ENCODE data around the gene SCAF4. TPM values are rescaled to one million over a fixed set of nuclear protein-coding genes. Genes with fewer than 3 reads are reported as not detected.

The SCAF4 gene
- total RNA-seq, 4 donors from 2014 or later, result 8.3 to 18.1 (median 15.0) TPM

DNA sequence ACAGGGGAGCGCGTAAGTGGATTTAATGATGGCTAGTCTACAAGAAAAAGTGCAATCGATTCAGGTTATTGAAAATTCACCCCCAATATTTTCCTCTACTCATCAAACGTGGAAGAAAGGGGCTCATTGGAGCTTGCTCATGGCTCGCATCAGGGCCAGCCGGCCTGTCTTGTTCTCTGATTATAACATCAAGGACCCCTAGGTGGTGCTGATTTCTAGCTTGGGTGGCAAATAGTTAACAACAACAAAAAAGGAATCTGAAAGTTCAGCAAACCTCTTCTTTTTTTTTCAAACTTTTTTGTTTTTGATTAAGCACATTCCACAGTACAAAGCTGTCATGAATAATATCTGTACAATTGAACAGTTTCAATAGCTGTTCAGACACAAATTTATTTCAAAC, 108.3 kb downstream of the SCAF4 start:
- Histone ChIP-seq H3K9me3 (no peaks in the 10 kb centered on the region), H3K27me3 (no peaks in the 10 kb centered on the region), H3K36me3 (no peaks in the 10 kb centered on the region), H3K4me1 (no peaks in the 10 kb centered on the region), H3K27ac (no peak overlapping the region), H3K4me3 (no peak overlapping the region)
- no peak for DNase-seq
- intact Hi-C loops (cut with DNase I), result no loop called here
- TF ChIP-seq POLR2A (IDR thresholded peaks at IDR 0.05), result no peak
- TF ChIP-seq, protein P1, sequence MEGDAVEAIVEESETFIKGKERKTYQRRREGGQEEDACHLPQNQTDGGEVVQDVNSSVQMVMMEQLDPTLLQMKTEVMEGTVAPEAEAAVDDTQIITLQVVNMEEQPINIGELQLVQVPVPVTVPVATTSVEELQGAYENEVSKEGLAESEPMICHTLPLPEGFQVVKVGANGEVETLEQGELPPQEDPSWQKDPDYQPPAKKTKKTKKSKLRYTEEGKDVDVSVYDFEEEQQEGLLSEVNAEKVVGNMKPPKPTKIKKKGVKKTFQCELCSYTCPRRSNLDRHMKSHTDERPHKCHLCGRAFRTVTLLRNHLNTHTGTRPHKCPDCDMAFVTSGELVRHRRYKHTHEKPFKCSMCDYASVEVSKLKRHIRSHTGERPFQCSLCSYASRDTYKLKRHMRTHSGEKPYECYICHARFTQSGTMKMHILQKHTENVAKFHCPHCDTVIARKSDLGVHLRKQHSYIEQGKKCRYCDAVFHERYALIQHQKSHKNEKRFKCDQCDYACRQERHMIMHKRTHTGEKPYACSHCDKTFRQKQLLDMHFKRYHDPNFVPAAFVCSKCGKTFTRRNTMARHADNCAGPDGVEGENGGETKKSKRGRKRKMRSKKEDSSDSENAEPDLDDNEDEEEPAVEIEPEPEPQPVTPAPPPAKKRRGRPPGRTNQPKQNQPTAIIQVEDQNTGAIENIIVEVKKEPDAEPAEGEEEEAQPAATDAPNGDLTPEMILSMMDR (IDR thresholded peaks at IDR 0.05), result no peak
- WGBS, 2 donors, result 83 to 90% methylated on average over 6 of the region's 6 CpGs

DNA sequence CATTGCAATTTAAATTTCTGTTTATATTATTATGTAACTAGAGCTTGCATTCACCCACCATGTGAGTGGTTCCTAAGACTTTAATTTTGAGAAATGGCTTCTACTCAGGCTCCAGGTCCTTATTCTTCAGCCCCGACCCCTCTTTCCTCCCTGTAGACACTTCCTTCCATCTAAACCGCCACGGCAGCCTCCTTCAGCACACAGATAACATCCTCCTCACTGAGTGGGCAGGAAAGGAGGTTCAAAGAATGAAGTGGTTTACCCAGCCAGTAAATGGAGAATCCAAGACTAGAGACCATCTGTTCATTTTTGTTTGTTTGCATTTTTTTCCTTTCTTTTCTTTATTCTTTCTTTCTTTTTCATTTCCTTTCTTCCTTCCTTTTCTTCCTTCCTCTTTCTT, 109.5 kb downstream of the SCAF4 start:
- Histone ChIP-seq H3K4me1 (no peaks in the 10 kb centered on the region), H3K27me3 (no peaks in the 10 kb centered on the region), H3K27ac (no peak overlapping the region), H3K9me3 (no peaks in the 10 kb centered on the region), H3K36me3 (no peaks in the 10 kb centered on the region), H3K4me3 (no peak overlapping the region)
- intact Hi-C loops (cut with DNase I), result no loop called here
- no peak for DNase-seq
- TF ChIP-seq, protein P1 (IDR thresholded peaks at IDR 0.05), result no peak
- TF ChIP-seq POLR2A (IDR thresholded peaks at IDR 0.05), result no peak
- 76 to 77% methylated on average over 3 of the region's 3 CpGs for WGBS, 2 donors

Small RNAs within 50 kb of the gene (small RNA-seq; reads per million reads assigned to genes)
- gene RF01241, result 0 to 0.15 (median 0) reads per million in 4 donors

Other genes starting within 250 kb of the SCAF4 start
- gene SOD1, start 72.4 kb downstream of the SCAF4 start, total RNA-seq, result 100 to 1,000 TPM; 160 to 328 (median 221) TPM
- 1 to 10 TPM in 1 of 4 donors, under 1 TPM in 3; under 0.01 to 2.8 (median 0.42) TPM for gene HUNK, start 140.9 kb upstream of the SCAF4 start, total RNA-seq

Data from esophagus squamous epithelium (tissue), 5 donors.